ENCODE results near the gene RABGAP1L.
A peak's percentile ranks its signal among the peaks of the same experiment; 100 is the strongest.
"Not testable (repeated sequence)": the region's sequence is repeated elsewhere in the genome, so short reads cannot be mapped to it uniquely, and the experiment has no call there.

RABGAP1L gene

DNA sequence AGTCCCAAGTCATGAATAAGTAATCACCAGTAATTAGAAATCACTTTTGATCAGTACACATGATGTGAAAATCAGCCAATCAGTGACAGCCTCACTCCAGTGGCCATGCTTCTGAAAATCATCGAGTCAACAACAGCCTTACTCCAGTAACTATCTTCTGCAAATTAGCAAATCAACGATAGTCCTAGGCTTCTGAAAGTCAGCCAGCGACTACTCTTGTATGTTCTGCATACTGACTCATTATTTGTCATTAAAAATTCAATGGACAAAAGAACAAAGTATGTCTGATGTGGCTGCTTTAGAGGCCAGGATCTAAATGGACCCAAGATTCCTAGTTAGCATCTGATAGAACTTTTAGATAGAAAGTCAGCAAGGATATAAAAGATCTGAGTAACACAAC lies 391.0 kb downstream of the RABGAP1L start:
- no peak for DNase-seq (ENCODE audit: low read depth)
- TF ChIP-seq CTCF (conservative IDR thresholded peaks at IDR 0.05; ENCODE audit: low read depth, low read length): no peak
- no peak overlapping the region for H3K4me3 ChIP-seq (ENCODE audit: low read length)

DNA sequence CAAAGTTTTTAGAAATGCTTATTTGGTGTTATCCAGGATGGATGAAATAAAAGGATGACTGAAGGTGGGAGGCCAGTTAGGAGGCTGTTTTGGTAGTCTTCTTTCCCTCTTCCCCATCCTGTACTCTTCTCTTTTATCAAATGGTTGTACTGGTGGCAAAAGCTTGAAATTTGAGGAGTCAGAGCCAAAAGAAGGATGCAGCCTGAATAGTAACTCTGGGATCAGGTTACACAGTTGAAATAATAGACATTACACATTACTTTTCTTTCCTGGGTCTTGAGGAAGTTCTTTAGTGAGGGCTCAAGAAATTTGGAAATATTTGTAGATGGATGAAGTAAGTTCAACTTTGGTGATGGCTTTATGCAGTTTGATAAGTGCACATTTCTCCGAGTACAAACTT lies 397.1 kb downstream of the RABGAP1L start:
- no peak for DNase-seq (ENCODE audit: low read depth)
- no peak for TF ChIP-seq CTCF (conservative IDR thresholded peaks at IDR 0.05; ENCODE audit: low read depth, low read length)
- no peak overlapping the region for H3K4me3 ChIP-seq (ENCODE audit: low read length)

DNA sequence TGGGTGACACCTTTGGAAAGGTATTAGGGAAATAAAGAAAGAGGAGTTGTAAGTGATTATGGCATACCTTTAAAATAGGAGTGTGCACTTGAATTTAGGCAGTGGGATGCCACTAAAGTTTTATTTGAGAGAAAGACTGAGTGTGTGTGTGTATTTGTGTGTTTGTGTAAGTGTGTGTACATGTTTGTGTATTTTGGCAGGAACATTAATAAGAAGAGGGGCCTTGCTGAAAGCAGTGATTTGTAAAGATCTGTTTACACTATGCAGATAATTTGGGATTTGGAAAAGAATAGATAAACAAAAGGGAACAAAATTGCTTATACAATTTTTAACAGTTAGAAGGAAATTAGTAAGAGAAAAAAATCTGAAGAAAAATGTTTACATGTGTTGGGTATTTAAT lies 409.2 kb downstream of the RABGAP1L start:
- TF ChIP-seq CTCF (conservative IDR thresholded peaks at IDR 0.05; ENCODE audit: low read depth, low read length): no peak
- H3K4me3 ChIP-seq (ENCODE audit: low read length): no peak overlapping the region
- DNase-seq (ENCODE audit: low read depth): no peak

DNA sequence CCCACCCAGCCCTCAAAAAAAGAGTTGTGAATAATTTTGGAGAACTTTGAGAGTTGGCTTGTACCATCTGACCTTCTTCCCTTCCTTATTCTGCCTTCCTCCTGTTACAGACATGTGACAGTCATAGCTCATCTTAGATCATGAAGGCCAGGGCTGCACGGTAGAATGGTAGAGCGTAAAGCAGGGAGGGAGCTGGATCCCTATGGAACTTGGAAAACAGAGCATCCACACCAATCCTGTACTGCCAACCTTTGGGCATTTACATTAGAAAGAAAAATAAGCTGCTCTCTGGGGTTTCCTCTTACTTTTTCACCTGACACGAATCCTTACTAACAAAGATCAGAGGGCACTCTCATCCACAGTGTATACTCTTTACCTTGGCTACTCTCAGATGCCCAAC lies 409.9 kb downstream of the RABGAP1L start:
- no peak for TF ChIP-seq CTCF (conservative IDR thresholded peaks at IDR 0.05; ENCODE audit: low read depth, low read length)
- H3K4me3 ChIP-seq (ENCODE audit: low read length): no peak overlapping the region
- no peak for DNase-seq (ENCODE audit: low read depth)

- TF ChIP-seq CTCF (conservative IDR thresholded peaks at IDR 0.05; ENCODE audit: low read depth, low read length): no peak
- H3K4me3 ChIP-seq (ENCODE audit: low read length): no peak overlapping the region
- DNase-seq (ENCODE audit: low read depth): peak; percentile 19
Measured at GRCh38 chr1:174572771-174573170, 413.5 kb downstream of the RABGAP1L start.

DNA sequence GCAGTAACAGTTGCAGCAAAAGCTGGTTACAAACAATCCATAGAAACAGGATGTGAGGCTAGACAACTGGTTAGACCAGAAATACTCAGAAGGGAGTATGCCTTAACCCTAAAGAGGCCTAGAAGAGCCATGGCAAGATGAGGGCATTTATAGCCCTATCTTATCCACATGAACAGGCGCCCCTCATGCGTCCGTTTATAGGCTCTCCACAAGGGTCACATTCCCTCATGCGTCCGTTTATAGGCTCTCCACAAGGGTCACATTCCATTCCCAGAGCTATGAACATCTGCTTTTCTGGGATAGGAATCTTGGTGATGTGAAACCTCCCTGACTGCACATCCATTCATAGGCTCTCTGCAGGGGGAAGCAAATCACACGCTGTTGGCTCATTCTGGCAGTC lies 416.8 kb downstream of the RABGAP1L start:
- DNase-seq (ENCODE audit: low read depth): not testable (repeated sequence)

GRCh38 chr1:174577681-174578080 lies 418.4 kb downstream of the RABGAP1L start:
- no peak for TF ChIP-seq CTCF (conservative IDR thresholded peaks at IDR 0.05; ENCODE audit: low read depth, low read length)
- no peak for DNase-seq (ENCODE audit: low read depth)

More for the DNA sequence above, 416.8 kb downstream of the RABGAP1L start:
- not testable (repeated sequence) for H3K4me3 ChIP-seq (ENCODE audit: low read length)

GRCh38 chr1:174580801-174581200 lies 421.5 kb downstream of the RABGAP1L start:
- no peak for DNase-seq (ENCODE audit: low read depth)

More at GRCh38 chr1:174577681-174578080, 418.4 kb downstream of the RABGAP1L start:
- H3K4me3 ChIP-seq (ENCODE audit: low read length): no peak overlapping the region

More at GRCh38 chr1:174580801-174581200, 421.5 kb downstream of the RABGAP1L start:
- H3K4me3 ChIP-seq (ENCODE audit: low read length): no peak overlapping the region
- TF ChIP-seq CTCF (conservative IDR thresholded peaks at IDR 0.05; ENCODE audit: low read depth, low read length): no peak

Data from retinal pigment epithelial cell (primary cell).